OCI-LY3 (cell line): ENCODE measurements around the gene NPLOC4.

Source experiments
- H2AFZ ChIP-seq: fragments of 200-600, 300-600 bp; shearing (Covaris generic); 2 replicates; pipeline ENCODE4 v1.6.0; 2014; ENCODE audit warnings: antibody characterized with exemption, low read depth, low read length
- H3K27ac ChIP-seq: fragments of 200-600, 300-600 bp; sonication (generic); 2 replicates; pipeline ENCODE4 v1.5.1; 2014; ENCODE audit warnings: mild to moderate bottlenecking, low read length, moderate library complexity, mixed read lengths
- H3K27me3 ChIP-seq: fragments of 200-600, 300-600 bp; sonication (generic); 2 replicates; pipeline ENCODE4 v1.6.1; 2014; ENCODE audit warnings: low read depth, low read length, mixed read lengths
- H3K36me3 ChIP-seq: fragments of 200-600, 300-600 bp; sonication (generic); replicated peaks from 2 replicates; pipeline ENCODE3; 2014; ENCODE audit warnings: low read depth, low read length, mixed read lengths
- H3K4me1 ChIP-seq: fragments of 300-600, 200-600 bp; sonication (generic); 2 replicates; pipeline ENCODE4 v1.6.1; 2014; ENCODE audit warnings: low read length, mixed read lengths
- H3K4me2 ChIP-seq: fragments of 200-600, 300-600 bp; sonication (generic); 2 replicates; pipeline ENCODE4 v1.6.1; 2014; ENCODE audit warnings: low read length, mixed read lengths
- H3K4me3 ChIP-seq: fragments of 300-600, 200-600 bp; sonication (generic); 2 replicates; pipeline ENCODE4 v1.5.1; 2014; ENCODE audit warnings: antibody characterized with exemption, mild to moderate bottlenecking, low read length, moderate library complexity
- H3K79me2 ChIP-seq: fragments of 300-600, 200-600 bp; shearing (Covaris generic); 2 replicates; pipeline ENCODE4 v1.6.1; 2014; ENCODE audit warnings: mild to moderate bottlenecking, low read length, mixed read lengths
- H3K9ac ChIP-seq: fragments of 300-600, 200-600 bp; shearing (Covaris generic); 2 replicates; pipeline ENCODE4 v1.6.0; 2014; ENCODE audit warnings: mild to moderate bottlenecking, low read length, moderate library complexity
- H3K9me3 ChIP-seq: fragments of 200-600, 300-600 bp; shearing (Covaris generic); 2 replicates; pipeline ENCODE4 v1.6.1; 2014; ENCODE audit warnings: low read length, mixed read lengths; ENCODE audit not compliant: insufficient read depth
- H4K20me1 ChIP-seq: fragments of 200-600, 300-600 bp; sonication (generic); 2 replicates; pipeline ENCODE4 v1.6.1; 2016; ENCODE audit warnings: low read length, mixed read lengths; ENCODE audit not compliant: insufficient read depth
- CTCF ChIP-seq: fragments of 200-600, 300-600 bp; sonication (generic); IDR thresholded peaks from 2 replicates; pipeline ENCODE4 v1.5.1; 2014; ENCODE audit warnings: antibody characterized with exemption, low read length, low read depth
- EZH2phosphoT487 ChIP-seq: fragments of 200-600 bp; shearing (Covaris generic); IDR thresholded peaks from 2 replicates; pipeline ENCODE4 v1.6.1; 2018; ENCODE audit warnings: antibody characterized with exemption, mixed run types, low read depth

NPLOC4 gene

GRCh38 chr17:81541123-81541522 lies 95.8 kb downstream of the NPLOC4 start:
- Histone ChIP-seq H3K4me3 (no peak overlapping the region), H3K27ac (no peak overlapping the region), H3K9me3 (no peaks in the 10 kb centered on the region), H3K9ac (no peak overlapping the region), H2AFZ (no peak overlapping the region), H3K27me3 (no peaks in the 10 kb centered on the region), H4K20me1 (no peaks in the 10 kb centered on the region), H3K4me1 (no peaks in the 10 kb centered on the region), H3K4me2 (no peak overlapping the region), H3K36me3 (no peaks in the 10 kb centered on the region), H3K79me2 (no peaks in the 10 kb centered on the region)
- TF ChIP-seq CTCF (no peak), EZH2phosphoT487 (no peak)

GRCh38 chr17:81540676-81541027 lies 96.3 kb downstream of the NPLOC4 start:
- Histone ChIP-seq H3K9ac (no peak overlapping the region), H3K27ac (no peak overlapping the region), H3K4me3 (no peak overlapping the region), H3K4me2 (no peak overlapping the region), H3K9me3 (no peaks in the 10 kb centered on the region), H3K4me1 (no peaks in the 10 kb centered on the region), H2AFZ (no peak overlapping the region), H3K36me3 (no peaks in the 10 kb centered on the region), H3K27me3 (no peaks in the 10 kb centered on the region), H3K79me2 (no peaks in the 10 kb centered on the region), H4K20me1 (no peaks in the 10 kb centered on the region)
- TF ChIP-seq EZH2phosphoT487: no peak
- no peak for TF ChIP-seq CTCF

- Histone ChIP-seq H3K79me2 (no peaks in the 10 kb centered on the region), H3K9me3 (no peaks in the 10 kb centered on the region), H3K4me3 (no peak overlapping the region), H3K4me1 (no peaks in the 10 kb centered on the region), H3K9ac (no peak overlapping the region), H3K27me3 (no peaks in the 10 kb centered on the region), H3K27ac (no peak overlapping the region), H4K20me1 (no peaks in the 10 kb centered on the region), H3K4me2 (no peak overlapping the region), H2AFZ (no peak overlapping the region), H3K36me3 (no peaks in the 10 kb centered on the region)
- TF ChIP-seq EZH2phosphoT487 (no peak), CTCF (no peak)
These were observed 96.8 kb downstream of the NPLOC4 start for GRCh38 chr17:81539961-81540675.

GRCh38 chr17:81539571-81539900 lies 97.4 kb downstream of the NPLOC4 start:
- Histone ChIP-seq H2AFZ (no peak overlapping the region), H3K9ac (no peak overlapping the region), H3K79me2 (no peaks in the 10 kb centered on the region), H3K4me1 (no peaks in the 10 kb centered on the region), H3K36me3 (no peaks in the 10 kb centered on the region), H3K4me2 (no peak overlapping the region), H3K4me3 (no peak overlapping the region), H3K27me3 (no peaks in the 10 kb centered on the region), H3K9me3 (no peaks in the 10 kb centered on the region), H3K27ac (no peak overlapping the region), H4K20me1 (no peaks in the 10 kb centered on the region)
- TF ChIP-seq CTCF (no peak), EZH2phosphoT487 (no peak)
